Head of caudate nucleus (tissue), 42 donors: ENCODE measurements around the gene TYRP1.
"Not testable (repeated sequence)": the region's sequence is repeated elsewhere in the genome, so short reads cannot be mapped to it uniquely, and the experiment has no call there.

Experiments used
- DNase-seq, 42 donors: peaks; one replicate each; pipeline versions ENCODE4 v3.0.0 to v3.0.0-alpha.2; 2020 to 2021; ENCODE audit warnings: mixed read lengths in 7 of 42
- intact Hi-C: fragments of 100-400 bp; cut with DNase I; formaldehyde crosslinking; loops from one replicate; pipeline ENCODE4 v1.15.0; 2022

The TYRP1 gene

GRCh38 chr9:12693141-12693540, at the start of gene TYRP1:
TSS of gene TYRP1 (plus strand) at chr9:12693385. CDS start at chr9:12693997, 612 bp downstream.
- intact Hi-C loops: no loop called here
- DNase-seq: no peak

- DNase-seq: no peak
- intact Hi-C loops: no loop called here
Measured at GRCh38 chr9:12643686-12644085, 49.5 kb upstream of the TYRP1 start.

GRCh38 chr9:12648925-12649324, 44.3 kb upstream of the TYRP1 start:
- no peak for DNase-seq
- intact Hi-C loops: no loop called here

GRCh38 chr9:12651125-12651524, 42.1 kb upstream of the TYRP1 start:
- no peak for DNase-seq
- intact Hi-C loops: no loop called here

GRCh38 chr9:12652973-12653372, 40.2 kb upstream of the TYRP1 start:
- intact Hi-C loops: no loop called here
- DNase-seq: no peak

- DNase-seq: no peak
- intact Hi-C loops: no loop called here
Measured at GRCh38 chr9:12656803-12657202, 36.4 kb upstream of the TYRP1 start.

GRCh38 chr9:12657233-12657632, 36.0 kb upstream of the TYRP1 start:
- DNase-seq: no peak
- intact Hi-C loops: no loop called here

GRCh38 chr9:12657998-12658397, 35.2 kb upstream of the TYRP1 start:
- intact Hi-C loops: no loop called here
- DNase-seq: no peak

GRCh38 chr9:12658531-12659209, 34.5 kb upstream of the TYRP1 start:
- peak in 1 of 42 donors; percentile 28 for DNase-seq
- intact Hi-C loops: no loop called here

- intact Hi-C loops: no loop called here
- no peak for DNase-seq
Measured at GRCh38 chr9:12659220-12659619, 34.0 kb upstream of the TYRP1 start.

GRCh38 chr9:12666813-12667212, 26.4 kb upstream of the TYRP1 start:
- intact Hi-C loops: no loop called here
- no peak for DNase-seq

GRCh38 chr9:12667892-12668291, 25.3 kb upstream of the TYRP1 start:
- intact Hi-C loops: no loop called here
- no peak for DNase-seq

- no peak for DNase-seq
- intact Hi-C loops: no loop called here
Measured at GRCh38 chr9:12670006-12670405, 23.2 kb upstream of the TYRP1 start.

GRCh38 chr9:12674961-12675360, 18.2 kb upstream of the TYRP1 start:
- intact Hi-C loops: no loop called here

GRCh38 chr9:12677462-12678126, 15.6 kb upstream of the TYRP1 start:
- intact Hi-C loops, DNase-seq: not testable (repeated sequence)

More at GRCh38 chr9:12674961-12675360, 18.2 kb upstream of the TYRP1 start:
- DNase-seq: no peak

GRCh38 chr9:12680341-12680740, 12.8 kb upstream of the TYRP1 start:
- no peak for DNase-seq
- intact Hi-C loops: no loop called here

GRCh38 chr9:12680757-12681156, 12.4 kb upstream of the TYRP1 start:
- no peak for DNase-seq
- intact Hi-C loops: no loop called here

GRCh38 chr9:12681620-12682019, 11.6 kb upstream of the TYRP1 start:
- no peak for DNase-seq
- intact Hi-C loops: no loop called here

- no peak for DNase-seq
- intact Hi-C loops: no loop called here
Measured at GRCh38 chr9:12684974-12685373, 8.2 kb upstream of the TYRP1 start.

- DNase-seq: no peak
- intact Hi-C loops: no loop called here
Measured at GRCh38 chr9:12689233-12689632, 4.0 kb upstream of the TYRP1 start.

- DNase-seq: no peak
- intact Hi-C loops: no loop called here
Measured at GRCh38 chr9:12694013-12694412, 828 bp downstream of the TYRP1 start.
